ENCODE results near the gene ZNF497. TPM values are rescaled to one million over a fixed set of nuclear protein-coding genes. Genes with fewer than 3 reads are reported as not detected.

ZNF497 gene
- total and polyA plus RNA-seq, 2 donors (not counting 1 experiment from before 2014, with no cell fraction given): 1.6 to 2.7 TPM

- Mint-ChIP-seq H3K9me3 (ENCODE audit: insufficient read depth) (no peaks in the 10 kb centered on the region), H3K4me3 (no peak overlapping the region), H3K4me1 (peaks cover 7% of the 10 kb centered on the region), H3K27me3 (peaks cover 3% of the 10 kb centered on the region), H3K27ac (no peak overlapping the region)
- Histone ChIP-seq H4K20me1 (ENCODE audit: control insufficient read depth, insufficient read depth, low read length, poor library complexity, severe bottlenecking) (peaks cover 23% of the 10 kb centered on the region), H3K4me3 (ENCODE audit: control extremely low read depth in 1 of 5, extremely low read depth in 1 of 5, insufficient read depth in 1 of 5, low read depth in 2 of 5, low read length in 4 of 5) (no peak overlapping the region), H3K4me2 (replicated peaks; ENCODE audit: low read depth, low read length, poor library complexity, severe bottlenecking) (no peak overlapping the region), H3K36me3 (replicated peaks in 1 of 2; ENCODE audit: control extremely low read depth in 1 of 2, control insufficient read depth in 1 of 2, extremely low read depth in 1 of 2, insufficient read depth in 2 of 2, low read length in 1 of 2) (peaks cover 0 to 27% of the 10 kb centered on the region in 2 experiments), H3K4me1 (ENCODE audit: control insufficient read depth in 2 of 2, insufficient read depth in 2 of 2, low read length in 2 of 2) (peaks cover 10 to 21% of the 10 kb centered on the region in 2 donors), H3K27ac (ENCODE audit: low read length in 2 of 2) (no peak overlapping the region), H3K79me2 (ENCODE audit: control insufficient read depth, insufficient read depth, low read length) (peaks cover 7% of the 10 kb centered on the region), H3K9me3 (ENCODE audit: control extremely low read depth in 1 of 3, control insufficient read depth in 2 of 3, insufficient read depth in 1 of 3, low read length in 2 of 3) (peaks cover 0 to 12% (median 0%) of the 10 kb centered on the region in 3 donors), H2AFZ (ENCODE audit: insufficient read depth, low read depth, low read length, poor library complexity, severe bottlenecking) (no peak overlapping the region), H3K9ac (ENCODE audit: low read length) (no peak overlapping the region), H3K27me3 (replicated peaks in 1 of 4; ENCODE audit: control extremely low read depth in 1 of 4, control insufficient read depth in 3 of 4, insufficient read depth in 4 of 4, low read length in 3 of 4) (peaks cover 0 to 27% (median 10%) of the 10 kb centered on the region in 4 experiments)
- ATAC-seq (ENCODE audit: low read depth): no peak
- no peak for DNase-seq
- 90% methylated on average over 7 of the region's 7 CpGs for WGBS (ENCODE audit: insufficient coverage)
- TF ChIP-seq EZH2 (IDR thresholded peaks at IDR 0.05; ENCODE audit: borderline replicate concordance, insufficient read depth, low read depth, low read length, poor library complexity, severe bottlenecking) (no peak), CTCF (IDR thresholded peaks at IDR 0.05) (no peak)
- intact Hi-C loops (cut with micrococcal nuclease): no loop called here
- ChIA-PET CTCF (no interaction called here), POLR2A (no interaction called here)
Measured at GRCh38 chr19:58397533-58398037, 35.0 kb upstream of the ZNF497 start.

DNA sequence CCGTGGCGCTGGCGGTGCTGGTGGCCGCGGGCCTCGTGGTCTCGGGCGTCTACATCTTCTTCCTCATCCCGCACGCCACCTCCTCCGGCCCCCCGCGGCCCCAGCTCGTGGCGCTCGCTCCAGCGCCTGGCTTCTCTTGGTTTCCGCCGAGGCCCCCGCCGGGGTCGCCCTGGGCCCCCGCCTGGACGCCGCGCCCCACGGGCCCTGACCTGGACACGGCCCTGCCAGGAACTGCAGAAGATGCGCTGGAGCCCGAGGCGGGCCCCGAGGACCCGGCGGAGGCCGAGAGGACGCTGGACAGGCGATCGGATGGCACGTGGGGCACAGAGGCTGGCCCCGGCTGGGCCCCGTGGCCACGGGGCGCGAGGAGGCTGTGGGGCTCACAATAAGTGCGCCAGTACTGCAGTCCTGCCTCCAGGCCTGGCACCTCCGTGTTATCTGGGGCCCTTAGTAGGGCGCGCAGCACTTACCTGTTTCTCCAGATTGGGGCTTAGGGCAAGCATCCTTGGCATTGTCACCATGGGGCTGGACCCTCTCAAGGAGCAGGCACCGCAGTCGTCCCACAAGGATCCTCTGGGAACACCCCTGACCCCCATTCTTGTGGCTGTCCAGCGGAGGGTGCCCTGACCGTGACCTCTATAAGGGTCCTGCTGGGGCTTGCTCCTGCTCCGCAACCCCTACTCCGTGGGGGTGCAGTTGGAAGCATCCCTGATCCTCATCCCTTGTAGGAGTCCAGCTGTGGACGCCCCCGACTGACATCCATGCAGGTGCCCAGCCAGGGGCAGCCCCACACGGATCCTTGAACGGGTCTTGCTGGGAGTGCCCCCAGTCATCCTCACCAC is 34.4 kb upstream of the ZNF497 start:
- Histone ChIP-seq H3K9ac (ENCODE audit: low read length) (no peak overlapping the region), H3K4me1 (ENCODE audit: control insufficient read depth in 2 of 2, insufficient read depth in 2 of 2, low read length in 2 of 2) (peaks cover 10 to 17% of the 10 kb centered on the region in 2 donors), H3K79me2 (ENCODE audit: control insufficient read depth, insufficient read depth, low read length) (peaks cover 14% of the 10 kb centered on the region), H2AFZ (ENCODE audit: insufficient read depth, low read depth, low read length, poor library complexity, severe bottlenecking) (no peak overlapping the region), H3K27ac (ENCODE audit: low read length in 2 of 2) (no peak overlapping the region), H3K36me3 (replicated peaks in 1 of 2; ENCODE audit: control extremely low read depth in 1 of 2, control insufficient read depth in 1 of 2, extremely low read depth in 1 of 2, insufficient read depth in 2 of 2, low read length in 1 of 2) (peaks cover 0 to 30% of the 10 kb centered on the region in 2 experiments), H3K4me3 (ENCODE audit: control extremely low read depth in 1 of 5, extremely low read depth in 1 of 5, insufficient read depth in 1 of 5, low read depth in 2 of 5, low read length in 4 of 5) (no peak overlapping the region), H4K20me1 (ENCODE audit: control insufficient read depth, insufficient read depth, low read length, poor library complexity, severe bottlenecking) (peaks cover 29% of the 10 kb centered on the region), H3K4me2 (replicated peaks; ENCODE audit: low read depth, low read length, poor library complexity, severe bottlenecking) (peak overlapping the region; percentile 43), H3K27me3 (replicated peaks in 1 of 4; ENCODE audit: control extremely low read depth in 1 of 4, control insufficient read depth in 3 of 4, insufficient read depth in 4 of 4, low read length in 3 of 4) (peaks cover 0 to 27% (median 10%) of the 10 kb centered on the region in 4 experiments), H3K9me3 (ENCODE audit: control extremely low read depth in 1 of 3, control insufficient read depth in 2 of 3, insufficient read depth in 1 of 3, low read length in 2 of 3) (peaks cover 0 to 12% (median 0%) of the 10 kb centered on the region in 3 donors)
- ChIA-PET CTCF (no interaction called here), POLR2A (interaction anchor here (0.7 kb wide), 1 partner anchor 10 kb away, joined by 3 read pairs; the partner anchor contains the start of gene RPS5)
- H3K4me3 Mint-ChIP-seq: no peak overlapping the region
- ATAC-seq (ENCODE audit: low read depth) (no peak), DNase-seq (peak; percentile 31)
- H3K27me3 Mint-ChIP-seq: peaks cover 3% of the 10 kb centered on the region
- 42% methylated on average over 58 of the region's 58 CpGs for WGBS (ENCODE audit: insufficient coverage)
- H3K4me1 Mint-ChIP-seq: peaks cover 7% of the 10 kb centered on the region
- TF ChIP-seq CTCF (IDR thresholded peaks at IDR 0.05) (no peak), EZH2 (IDR thresholded peaks at IDR 0.05; ENCODE audit: borderline replicate concordance, insufficient read depth, low read depth, low read length, poor library complexity, severe bottlenecking) (no peak)
- no peaks in the 10 kb centered on the region for H3K9me3 Mint-ChIP-seq (ENCODE audit: insufficient read depth)
- intact Hi-C loops (cut with micrococcal nuclease): no loop called here
- H3K27ac Mint-ChIP-seq: no peak overlapping the region

All from B cell (primary cell).